Uterus (tissue), 2 donors: Measurements from ENCODE around the gene TPRG1.

Source experiments
- CTCF ChIP-seq, 4 experiments: fragments of 200-600 bp in 2 of 4; fragments of 450-650 bp in 2 of 4; sonication (generic) in 2 of 4; IDR thresholded peaks; one replicate each; pipeline ENCODE4 v1.5.1; 2016 to 2019; ENCODE audit warnings: antibody characterized with exemption in 4 of 4, mild to moderate bottlenecking in 2 of 4, moderate library complexity in 1 of 4
- POLR2A ChIP-seq, 2 donors: fragments of 450-650 bp; IDR thresholded peaks; one replicate each; pipeline ENCODE4 v1.6.1; 2016; ENCODE audit warnings: antibody characterized with exemption in 2 of 2, mild to moderate bottlenecking in 1 of 2, moderate library complexity in 1 of 2

DNA sequence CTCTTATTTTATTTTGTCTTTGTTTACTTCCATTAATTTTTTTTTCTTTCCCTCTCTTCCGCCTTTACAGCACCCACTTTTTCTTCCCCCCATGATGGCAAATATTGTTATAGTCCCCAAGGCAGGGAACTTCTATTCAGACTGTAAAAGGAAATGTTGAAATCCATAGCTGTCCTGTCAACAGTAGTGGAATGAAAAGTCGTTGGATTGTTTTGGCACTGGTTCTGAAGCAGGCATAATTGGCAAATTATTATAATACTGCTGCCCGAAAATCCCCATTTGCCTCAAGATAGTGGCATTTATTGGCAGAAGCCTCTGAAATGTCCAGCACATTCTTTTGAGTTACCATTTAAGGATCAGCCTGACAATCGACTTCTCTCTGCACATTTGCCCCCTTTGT is 150.6 kb downstream of the TPRG1 start:
- no peak for TF ChIP-seq CTCF (IDR thresholded peaks at IDR 0.05)
- no peak for TF ChIP-seq POLR2A (IDR thresholded peaks at IDR 0.05)
